Psoas muscle (tissue), 8 donors: Measurements from ENCODE around the gene MRPS25. TPM values are rescaled to one million over a fixed set of nuclear protein-coding genes. Genes with fewer than 3 reads are reported as not detected.

Experiments used
- ATAC-seq, 4 donors: fragments of 200-7000 bp; cut with Tn5 transposase; one replicate each; pipeline ENCODE4 v1.9.1; 2020; ENCODE audit warnings: moderate library complexity in 3 of 4, mild to moderate bottlenecking in 2 of 4
- DNase-seq, 2 donors: peaks; one replicate each; pipeline ENCODE4 v3.0.0-alpha.2; 2020
- H3K27ac ChIP-seq: fragments of 200-600 bp; one replicate; pipeline ENCODE4 v1.8.0; 2022
- H3K27me3 ChIP-seq, 3 donors: fragments of 200-600 bp in 1 of 3; one replicate each; pipeline versions ENCODE4 v1.6.1 to v1.8.0; 2013 to 2022; ENCODE audit warnings: low read length in 2 of 3, mild to moderate bottlenecking in 2 of 3, moderate library complexity in 1 of 3; ENCODE audit not compliant: insufficient read depth in 3 of 3
- H3K36me3 ChIP-seq, 2 donors: fragments of 200-600 bp in 1 of 2; one replicate each; pipeline versions ENCODE4 v1.6.1 to v1.8.0; 2013 to 2022; ENCODE audit warnings: low read depth in 1 of 2, mild to moderate bottlenecking in 1 of 2, moderate library complexity in 1 of 2; ENCODE audit not compliant: insufficient read depth in 1 of 2
- H3K4me1 ChIP-seq: fragments of 200-600 bp; one replicate; pipeline ENCODE4 v1.8.0; 2022
- H3K4me3 ChIP-seq: fragments of 200-600 bp; one replicate; pipeline ENCODE4 v1.8.0; 2022; ENCODE audit warnings: mild to moderate bottlenecking
- H3K9me3 ChIP-seq: fragments of 200-600 bp; one replicate; pipeline ENCODE4 v1.8.0; 2022
- WGBS, 3 donors: extraction: QIAGEN DNeasy Blood & Tissue Kit; methylation state at CpG; one replicate each; pipeline versions ENCODE4 v1.1.6 to v1.1.7; 2013; 5-methylcytosine and 5-hydroxymethylcytosine counted together
- intact Hi-C, 2 donors: fragments of 100-400 bp; cut with DNase I; formaldehyde crosslinking; loops; one replicate each; pipeline versions ENCODE4 v1.11.0 to v1.14.2; 2022
- polyA plus RNA-seq, 3 donors: library from polyadenylated mRNA; stranded (reverse); fragments of 200-250 nt; gene quantifications; one replicate each; pipeline ENCODE4 v1.2.3, GENCODE V29; 2013
- total RNA-seq, 4 donors: library from RNA; stranded (reverse); fragmentation: NEBNext Ultra II Directional in 2 of 4; extraction: Animal tissue kit (Norgen Biotek cat#: 25700) in 2 of 4; gene quantifications; one replicate each; pipeline versions ENCODE4 v1.2.1 to v1.2.4, GENCODE V29; 2021 to 2023
- TF ChIP-seq, protein P1 (sequence below): fragments of 200-600 bp; IDR thresholded peaks from one replicate; pipeline ENCODE4 v1.8.0; 2022; ENCODE audit warnings: antibody characterized with exemption
- donor health status: healthy with polysubstance abuse.
- donor health status: DM: no; HTN: no; CAD: no; lungs with moderate emphysema.
- donor health status: Bipolar disorder and iron deficiency.
- donor health status: healthy.
- donor health status: DM: yes; HTN: yes; CAD: no.
- donor health status: DM: no; HTN: no; CAD: no.
- donor health status: DM: no; HTN: no; CAD: no.
- donor health status: DM: yes; HTN: yes; CAD: no.

MRPS25 gene
- total and polyA plus RNA-seq, 7 donors: 60.6 to 145 (median 74.2) TPM

DNA sequence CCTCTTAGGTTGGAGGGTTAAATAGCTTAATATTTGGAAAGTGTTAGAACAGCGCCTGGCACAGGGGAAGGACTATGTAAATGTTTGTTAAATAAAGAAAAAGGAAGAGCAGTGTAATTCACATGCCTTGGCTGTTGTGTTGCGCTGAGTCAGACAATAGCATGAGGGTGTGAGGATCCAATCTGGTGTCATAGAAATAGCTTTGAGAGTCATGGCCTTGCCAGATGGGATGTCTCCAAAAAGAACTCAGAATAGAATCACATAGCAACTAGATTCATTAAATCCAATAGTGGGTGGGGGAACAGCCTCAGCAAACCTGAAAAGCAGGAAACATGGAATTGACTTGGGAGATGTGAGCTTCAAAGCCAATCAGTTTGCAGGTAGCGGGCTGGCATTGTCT lies 37.7 kb upstream of the MRPS25 start:
- DNase-seq: no peak
- Histone ChIP-seq H3K36me3 (no peaks in the 10 kb centered on the region), H3K27ac (peak overlapping the region; percentile 93), H3K4me3 (peak overlapping the region; percentile 50), H3K4me1 (peaks cover 32% of the 10 kb centered on the region), H3K9me3 (no peaks in the 10 kb centered on the region), H3K27me3 (no peaks in the 10 kb centered on the region)
- peak; percentile 62 to 76 (median 69) for ATAC-seq
- intact Hi-C loops: loop anchor here in 1 of 2 donors (10.0 kb wide), 2 partner anchors 302 to 462 kb away; no protein-coding TSS in a partner anchor
- TF ChIP-seq, protein P1, sequence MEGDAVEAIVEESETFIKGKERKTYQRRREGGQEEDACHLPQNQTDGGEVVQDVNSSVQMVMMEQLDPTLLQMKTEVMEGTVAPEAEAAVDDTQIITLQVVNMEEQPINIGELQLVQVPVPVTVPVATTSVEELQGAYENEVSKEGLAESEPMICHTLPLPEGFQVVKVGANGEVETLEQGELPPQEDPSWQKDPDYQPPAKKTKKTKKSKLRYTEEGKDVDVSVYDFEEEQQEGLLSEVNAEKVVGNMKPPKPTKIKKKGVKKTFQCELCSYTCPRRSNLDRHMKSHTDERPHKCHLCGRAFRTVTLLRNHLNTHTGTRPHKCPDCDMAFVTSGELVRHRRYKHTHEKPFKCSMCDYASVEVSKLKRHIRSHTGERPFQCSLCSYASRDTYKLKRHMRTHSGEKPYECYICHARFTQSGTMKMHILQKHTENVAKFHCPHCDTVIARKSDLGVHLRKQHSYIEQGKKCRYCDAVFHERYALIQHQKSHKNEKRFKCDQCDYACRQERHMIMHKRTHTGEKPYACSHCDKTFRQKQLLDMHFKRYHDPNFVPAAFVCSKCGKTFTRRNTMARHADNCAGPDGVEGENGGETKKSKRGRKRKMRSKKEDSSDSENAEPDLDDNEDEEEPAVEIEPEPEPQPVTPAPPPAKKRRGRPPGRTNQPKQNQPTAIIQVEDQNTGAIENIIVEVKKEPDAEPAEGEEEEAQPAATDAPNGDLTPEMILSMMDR: no peak
- 42 to 52% (median 51%) methylated on average over 3 of the region's 3 CpGs for WGBS, 3 donors

DNA sequence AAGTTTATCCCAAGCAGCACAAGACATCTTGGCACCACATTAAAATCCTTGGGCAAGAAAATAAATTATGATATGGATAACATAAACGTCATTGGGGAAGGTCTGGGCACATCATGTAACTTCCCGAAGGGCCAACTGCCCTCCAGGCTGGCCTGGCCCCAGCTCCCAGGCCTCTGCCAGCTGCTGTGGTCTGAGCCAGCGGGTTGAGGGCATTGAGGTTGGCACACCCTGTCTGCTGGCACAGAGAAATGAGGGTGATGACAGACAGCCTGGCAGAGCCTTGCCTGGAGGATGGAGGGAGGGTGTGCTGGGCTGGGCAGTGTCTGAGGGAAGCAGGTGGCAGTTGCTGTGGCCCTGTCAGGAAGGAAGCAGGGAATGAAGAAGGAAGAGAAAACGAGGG lies 37.1 kb upstream of the MRPS25 start:
- Histone ChIP-seq H3K9me3 (no peaks in the 10 kb centered on the region), H3K4me1 (peaks cover 38% of the 10 kb centered on the region), H3K4me3 (peak overlapping the region; percentile 50), H3K36me3 (no peaks in the 10 kb centered on the region), H3K27ac (peak overlapping the region; percentile 93), H3K27me3 (no peaks in the 10 kb centered on the region)
- TF ChIP-seq, protein P1: no peak
- intact Hi-C loops: loop anchor here in 1 of 2 donors (10.0 kb wide), 2 partner anchors 303 to 463 kb away; no protein-coding TSS in a partner anchor
- ATAC-seq: peak; percentile 88 to 93 (median 92)
- DNase-seq: peak; percentile 87 to 96
- 12 to 19% (median 16%) methylated on average over 4 of the region's 4 CpGs for WGBS, 3 donors

DNA sequence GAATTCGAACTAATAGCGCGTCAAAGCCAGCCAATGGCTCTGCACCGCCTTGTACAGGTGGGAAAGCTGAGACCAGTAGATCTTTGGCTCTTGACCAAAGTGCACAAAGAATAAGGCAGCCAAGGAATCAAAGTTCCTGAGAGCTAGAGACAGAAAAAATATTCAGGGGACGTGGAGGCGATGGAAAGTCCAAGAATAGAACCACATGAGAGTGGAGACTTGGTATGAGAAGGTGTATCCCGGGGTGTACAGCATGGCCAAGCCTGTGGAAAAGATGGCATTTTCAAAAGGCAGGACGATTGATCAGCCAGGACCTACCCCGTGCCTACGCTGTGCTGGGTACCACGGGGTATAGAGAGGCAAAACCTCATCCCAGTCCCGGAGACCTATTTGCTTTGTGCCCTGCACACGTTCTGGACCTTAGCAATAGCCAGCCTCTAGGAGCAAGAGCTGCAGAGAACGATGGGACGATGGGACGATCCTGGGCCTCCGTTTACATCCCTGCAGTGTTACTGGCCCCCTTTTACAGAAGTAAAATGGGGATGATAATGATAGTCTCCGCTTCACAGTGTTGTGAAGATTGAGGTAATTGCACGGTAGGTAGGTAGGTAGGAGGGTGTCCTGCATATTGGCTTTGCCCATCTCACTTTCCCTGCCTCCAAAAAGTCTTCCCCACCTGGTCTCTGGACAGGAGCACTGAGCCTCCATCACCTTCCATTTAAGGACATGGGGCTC lies 34.4 kb upstream of the MRPS25 start:
- peak overlapping the region; percentile 88 for H3K4me3 ChIP-seq
- no peaks in the 10 kb centered on the region for H3K9me3 ChIP-seq
- peaks cover 43% of the 10 kb centered on the region for H3K4me1 ChIP-seq
- intact Hi-C loops: loop anchor here in 1 of 2 donors (5.0 to 10.0 kb wide), 3 partner anchors 152 to 465 kb away; partner anchors contain the start of gene NR2C2
- 13 to 17% (median 14%) methylated on average over 19 of the region's 19 CpGs for WGBS, 3 donors
- DNase-seq (no peak), ATAC-seq (peak in 3 of 4 donors; percentile 5 to 21 (median 10))
- H3K27me3 ChIP-seq: no peaks in the 10 kb centered on the region
- H3K36me3 ChIP-seq: peaks cover 3 to 25% of the 10 kb centered on the region in 2 donors
- peak overlapping the region; percentile 89 for H3K27ac ChIP-seq
- TF ChIP-seq, protein P1: no peak

DNA sequence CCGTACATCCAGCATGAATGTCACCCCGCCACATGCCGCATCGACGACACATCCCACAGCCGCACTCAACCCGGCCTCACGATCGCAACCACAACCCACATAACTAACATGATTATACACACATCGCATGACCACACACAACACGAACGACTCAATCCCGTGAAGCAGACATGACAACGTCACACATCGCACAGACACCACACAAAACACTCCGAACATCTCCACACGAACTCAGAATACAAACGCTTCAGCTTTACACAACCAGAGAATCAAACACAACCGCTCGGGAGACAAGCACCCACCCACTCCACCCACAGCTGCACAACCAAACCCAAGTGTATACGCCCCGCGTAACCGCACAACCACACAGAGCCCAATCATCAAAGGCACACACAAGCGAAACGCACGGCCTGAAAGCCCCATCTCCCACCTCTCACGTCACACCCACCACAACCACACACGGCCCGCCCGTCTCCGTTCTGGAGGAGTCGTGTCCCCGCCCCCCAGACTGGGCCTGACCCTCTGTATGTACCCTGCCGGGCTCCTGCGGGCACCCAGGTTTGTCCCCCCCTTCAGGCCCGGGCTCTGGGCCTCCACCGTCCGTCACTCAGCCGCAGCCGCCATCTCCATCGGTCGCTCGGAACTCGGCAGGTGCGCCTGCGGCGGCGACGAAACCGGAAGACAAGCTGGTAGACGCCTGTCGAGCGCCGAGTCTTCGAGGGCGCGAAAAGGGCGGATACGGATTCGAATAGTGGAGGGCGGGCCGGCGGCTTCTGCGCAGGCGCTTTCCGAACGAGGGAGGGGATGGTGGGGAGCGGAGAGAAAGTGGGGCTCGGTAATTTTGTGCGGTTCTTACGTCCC lies 33.6 kb upstream of the MRPS25 start, which contains the start of gene RBSN:
TSS of gene RBSN (minus strand) at position 646 of the 861 bp plus-strand sequence. CDS start 3,028 bp downstream, outside the sequence.
- H3K36me3 ChIP-seq: peaks cover 5 to 33% of the 10 kb centered on the region in 2 donors
- no peaks in the 10 kb centered on the region for H3K9me3 ChIP-seq
- TF ChIP-seq, protein P1: no peak
- ATAC-seq (peak; percentile 68 to 80 (median 76)), DNase-seq (peak; percentile 97 to 98)
- WGBS, 3 donors: 0 to 1% (median 0%) methylated on average over 72 of the region's 72 CpGs
- H3K4me3 ChIP-seq: peak within 1 kb of the TSS; percentile 88
- H3K27ac ChIP-seq: peak within 1 kb of the TSS; percentile 89
- no peaks in the 10 kb centered on the region for H3K27me3 ChIP-seq
- intact Hi-C loops: loop anchor here in 1 of 2 donors (5.0 kb wide), 1 partner anchor 151 kb away; the partner anchor contains the start of gene NR2C2
- peaks cover 41% of the 10 kb centered on the region for H3K4me1 ChIP-seq
